Testis (tissue), 3 donors: ENCODE results near the gene SGSM2. TPM values are rescaled to one million over a fixed set of nuclear protein-coding genes. Genes with fewer than 3 reads are reported as not detected.
"Not testable (repeated sequence)": the region's sequence is repeated elsewhere in the genome, so short reads cannot be mapped to it uniquely, and the experiment has no call there.

ENCODE experiments used
- DNase-seq: peaks from one replicate; pipeline ENCODE4 v3.0.0-alpha.2; 2019
- H3K27ac ChIP-seq, 2 donors: fragments of 200-600 bp; sonication (generic); one replicate each; pipeline ENCODE4 v1.5.1; 2019
- H3K27me3 ChIP-seq: fragments of 200-600 bp; sonication (generic); one replicate; pipeline ENCODE4 v1.5.1; 2019
- H3K36me3 ChIP-seq: fragments of 200-600 bp; sonication (generic); one replicate; pipeline ENCODE4 v1.5.1; 2017; ENCODE audit warnings: low read depth; ENCODE audit errors: missing control alignments
- H3K4me1 ChIP-seq: fragments of 200-600 bp; sonication (generic); one replicate; pipeline ENCODE4 v1.5.1; 2019
- H3K4me3 ChIP-seq, 2 donors: fragments of 200-600 bp; sonication (generic); one replicate each; pipeline ENCODE4 v1.5.1; 2017 to 2019
- H3K9me3 ChIP-seq: fragments of 200-600 bp; sonication (generic); one replicate; pipeline ENCODE4 v1.5.1; 2017
- POLR2A ChIP-seq: fragments of 450-650 bp; IDR thresholded peaks from one replicate; pipeline ENCODE4 v1.6.1; 2017; ENCODE audit warnings: antibody characterized with exemption, mild to moderate bottlenecking, moderate library complexity
- WGBS, 2 donors: methylation state at CpG; one replicate each; pipeline ENCODE4 v1.1.5; 2018; 5-methylcytosine and 5-hydroxymethylcytosine counted together
- intact Hi-C: fragments of 100-400 bp; cut with DNase I; formaldehyde crosslinking; loops from one replicate; pipeline ENCODE4 v1.15.1; 2023; ENCODE audit warnings: low total_unique reads
- polyA plus RNA-seq: library from polyadenylated mRNA; stranded (reverse); fragments of 350-450 nt; fragmentation: Illumina TruSeq; extraction: RNeasy Lipid Tissue Mini Kit (QIAGEN cat#74804); gene quantifications from one replicate; pipeline ENCODE4 v1.2.3, GENCODE V29; 2014; ENCODE audit warnings: low read depth, low replicate concordance; ENCODE audit not compliant: insufficient read depth
- total RNA-seq, 2 donors: library from RNA; depleted of rRNA; stranded (reverse); fragments of >200 nt; gene quantifications; one replicate each; pipeline ENCODE4 v1.2.3, GENCODE V29; 2016
- TF ChIP-seq, protein P1 (sequence below), 3 experiments: fragments of 450-650 bp in 2 of 3; fragments of 200-600 bp in 1 of 3; sonication (generic) in 1 of 3; IDR thresholded peaks; one replicate each; pipeline ENCODE4 v1.5.1; 2016 to 2019; ENCODE audit warnings: antibody characterized with exemption in 3 of 3, mild to moderate bottlenecking in 2 of 3, moderate library complexity in 1 of 3

The SGSM2 gene
- total and polyA plus RNA-seq, 3 donors from 2014 or later, result 54.1 to 88.9 (median 80.5) TPM

DNA sequence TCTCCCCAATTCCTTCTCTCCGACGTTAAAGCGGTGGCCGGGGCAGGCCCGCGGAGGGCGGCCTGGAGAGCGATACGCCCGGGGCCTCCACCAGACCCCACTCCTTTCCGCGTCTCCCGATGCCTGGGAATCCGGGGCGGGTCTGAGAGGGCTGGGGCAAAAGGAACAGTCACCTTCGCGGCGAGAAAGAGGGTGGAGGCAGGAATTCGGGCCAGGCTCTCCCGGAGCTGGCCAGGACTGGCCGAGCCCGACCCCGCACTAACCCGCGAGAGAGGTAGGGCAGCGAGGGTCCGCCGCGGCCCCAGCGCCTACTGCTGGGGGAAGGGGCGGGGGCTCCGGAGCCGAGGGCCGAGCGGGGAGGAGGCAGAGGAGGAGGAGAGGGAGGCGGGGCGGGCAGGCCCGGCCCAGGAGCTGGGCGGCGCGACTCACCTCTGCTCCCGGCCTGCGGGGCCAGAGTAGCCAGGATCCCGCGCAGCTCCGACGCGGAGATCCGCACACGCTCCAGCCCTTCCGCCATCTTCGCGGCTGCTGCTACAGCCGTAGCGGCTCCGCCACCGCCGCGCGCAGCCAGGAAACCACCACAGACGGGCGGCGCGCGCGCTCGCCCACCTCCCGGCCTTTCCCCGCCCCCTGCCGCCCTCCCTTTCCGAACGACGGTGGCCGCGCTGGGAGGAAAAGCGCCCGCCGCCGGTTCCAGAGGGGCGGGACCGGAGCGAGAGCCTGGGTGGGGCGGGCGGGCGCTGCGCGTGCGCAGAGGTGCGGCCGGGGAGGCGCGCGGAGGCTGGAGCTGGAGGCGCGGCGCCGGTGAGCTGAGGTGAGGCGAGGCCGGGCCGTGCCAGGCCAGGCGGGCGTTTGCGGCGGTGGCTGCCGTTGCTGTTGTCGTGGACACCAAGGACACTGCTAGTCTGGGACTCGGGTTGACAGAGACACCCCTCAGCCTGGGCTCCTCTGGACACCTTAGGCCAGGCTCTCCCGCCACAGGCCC, 33.8 kb upstream of the SGSM2 start, which contains the start of the genes SMG6 and SRR:
Gene SMG6 (minus strand): TSS at position 582 of the 985 bp plus-strand sequence. CDS start 65 bp downstream, at position 517.
Gene SRR (plus strand): TSS at position 747 of the 985 bp plus-strand sequence. CDS start 11,611 bp downstream, outside the sequence.
- WGBS, 2 donors, result 0% methylated on average over 14 to 93 of the region's 108 CpGs
- intact Hi-C loops, result no loop called here
- Histone ChIP-seq H3K9me3 (no peaks in the 10 kb centered on the region), H3K27me3 (no peaks in the 10 kb centered on the region), H3K4me1 (peaks cover 8% of the 10 kb centered on the region), H3K36me3 (no peaks in the 10 kb centered on the region), H3K4me3 (peak within 1 kb of the TSS; percentile 90 to 95), H3K27ac (peak within 1 kb of the TSS; percentile 91 to 93)
- TF ChIP-seq POLR2A, result no peak
- TF ChIP-seq, protein P1, sequence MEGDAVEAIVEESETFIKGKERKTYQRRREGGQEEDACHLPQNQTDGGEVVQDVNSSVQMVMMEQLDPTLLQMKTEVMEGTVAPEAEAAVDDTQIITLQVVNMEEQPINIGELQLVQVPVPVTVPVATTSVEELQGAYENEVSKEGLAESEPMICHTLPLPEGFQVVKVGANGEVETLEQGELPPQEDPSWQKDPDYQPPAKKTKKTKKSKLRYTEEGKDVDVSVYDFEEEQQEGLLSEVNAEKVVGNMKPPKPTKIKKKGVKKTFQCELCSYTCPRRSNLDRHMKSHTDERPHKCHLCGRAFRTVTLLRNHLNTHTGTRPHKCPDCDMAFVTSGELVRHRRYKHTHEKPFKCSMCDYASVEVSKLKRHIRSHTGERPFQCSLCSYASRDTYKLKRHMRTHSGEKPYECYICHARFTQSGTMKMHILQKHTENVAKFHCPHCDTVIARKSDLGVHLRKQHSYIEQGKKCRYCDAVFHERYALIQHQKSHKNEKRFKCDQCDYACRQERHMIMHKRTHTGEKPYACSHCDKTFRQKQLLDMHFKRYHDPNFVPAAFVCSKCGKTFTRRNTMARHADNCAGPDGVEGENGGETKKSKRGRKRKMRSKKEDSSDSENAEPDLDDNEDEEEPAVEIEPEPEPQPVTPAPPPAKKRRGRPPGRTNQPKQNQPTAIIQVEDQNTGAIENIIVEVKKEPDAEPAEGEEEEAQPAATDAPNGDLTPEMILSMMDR (IDR thresholded peaks at IDR 0.05), result no peak
- peak; percentile 92 for DNase-seq

DNA sequence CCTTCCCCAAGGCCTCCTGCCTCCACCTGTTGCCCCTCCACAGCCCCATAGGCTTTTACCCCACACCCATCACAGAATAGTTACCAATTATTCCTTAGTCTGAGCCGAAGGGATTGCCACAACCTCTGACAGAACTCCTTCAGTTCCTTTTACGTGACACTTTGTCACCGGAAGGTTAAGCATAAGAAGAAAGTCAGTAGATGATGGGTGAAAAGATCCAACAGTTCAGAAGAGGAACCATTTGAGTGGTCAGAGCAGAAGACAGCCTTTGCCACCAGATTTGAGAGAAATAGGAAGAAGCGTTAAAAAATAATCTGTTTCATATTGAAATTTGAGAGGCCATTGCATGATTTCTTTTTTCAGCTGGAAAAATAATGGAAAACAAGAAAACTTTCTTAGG, 32.4 kb upstream of the SGSM2 start:
- peaks cover 8% of the 10 kb centered on the region for H3K4me1 ChIP-seq
- no peak for DNase-seq
- WGBS, 2 donors, result 80 to 86% methylated on average over 4 of the region's 4 CpGs
- H3K4me3 ChIP-seq, result no peak overlapping the region
- intact Hi-C loops, result no loop called here
- no peaks in the 10 kb centered on the region for H3K27me3 ChIP-seq
- H3K36me3 ChIP-seq, result no peaks in the 10 kb centered on the region
- no peaks in the 10 kb centered on the region for H3K9me3 ChIP-seq
- H3K27ac ChIP-seq, result no peak overlapping the region
- no peak for TF ChIP-seq POLR2A
- TF ChIP-seq, protein P1 (IDR thresholded peaks at IDR 0.05), result no peak

DNA sequence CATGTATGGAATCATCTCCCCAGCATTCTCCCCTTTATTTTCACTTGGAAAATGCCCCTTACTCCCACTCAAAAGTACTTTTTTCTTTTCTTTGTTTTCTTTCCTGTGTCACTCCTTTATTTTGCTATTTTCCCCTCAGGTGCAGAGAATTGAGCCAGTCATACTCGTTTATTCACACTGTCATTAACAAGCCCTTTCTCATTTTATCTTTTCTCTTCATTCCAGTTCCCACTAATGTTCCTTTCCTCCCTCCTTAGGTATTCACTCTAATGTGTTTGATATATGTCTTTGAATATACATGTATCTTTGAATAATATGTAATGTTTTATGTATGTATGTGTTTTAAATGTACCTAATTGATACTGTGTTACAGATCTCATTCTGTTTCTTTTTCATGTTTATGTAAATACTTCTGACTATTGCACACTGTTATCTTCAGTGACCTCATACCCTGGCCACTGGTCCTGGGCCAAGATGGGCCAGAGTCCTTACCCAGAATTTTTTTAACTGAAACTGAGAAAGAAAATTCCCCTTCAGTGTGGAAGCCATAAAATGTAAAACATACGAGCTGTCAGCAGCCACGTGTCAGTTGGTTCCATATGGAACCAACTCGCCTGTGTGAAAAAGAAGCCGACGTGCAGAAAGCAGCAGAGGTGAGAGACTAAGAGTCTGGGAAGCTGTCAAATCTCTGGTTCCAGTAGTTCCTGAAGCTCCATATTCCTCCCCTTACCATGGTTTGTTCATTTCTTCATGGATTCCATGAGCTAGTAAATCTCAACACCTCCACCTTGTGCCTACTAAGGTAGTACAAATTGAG, 27.8 kb upstream of the SGSM2 start:
- intact Hi-C loops, result no loop called here
- WGBS, 2 donors, result 59 to 65% methylated on average over 6 of the region's 6 CpGs
- no peak overlapping the region for H3K27ac ChIP-seq

DNA sequence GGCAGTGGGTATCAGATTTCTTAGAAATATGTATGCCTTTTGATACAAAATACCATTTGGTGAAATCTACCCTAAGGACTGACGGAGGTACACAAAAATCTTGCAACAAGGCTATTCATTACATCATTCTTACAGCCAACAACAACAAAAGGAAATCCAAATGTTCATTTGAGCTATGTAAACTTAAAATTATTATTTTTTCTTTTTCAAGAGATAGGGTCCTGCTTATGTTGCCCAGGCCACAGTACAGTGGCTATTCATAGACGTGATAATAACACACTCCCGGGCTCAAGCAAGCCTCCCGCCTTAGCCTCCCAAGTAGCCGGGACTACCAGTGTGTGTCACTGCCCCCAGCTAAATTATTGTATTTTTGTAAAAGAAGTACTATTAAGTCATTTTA, 24.6 kb upstream of the SGSM2 start:
- H3K4me3 ChIP-seq, result no peak overlapping the region
- intact Hi-C loops, result no loop called here
- 68 to 76% methylated on average over 5 of the region's 5 CpGs for WGBS, 2 donors
- DNase-seq, result no peak
- H3K9me3 ChIP-seq, result no peaks in the 10 kb centered on the region
- no peak overlapping the region for H3K27ac ChIP-seq
- H3K36me3 ChIP-seq, result no peaks in the 10 kb centered on the region
- H3K4me1 ChIP-seq, result no peaks in the 10 kb centered on the region
- no peaks in the 10 kb centered on the region for H3K27me3 ChIP-seq
- TF ChIP-seq, protein P1 (IDR thresholded peaks at IDR 0.05), result no peak
- no peak for TF ChIP-seq POLR2A

More for the DNA sequence above, 27.8 kb upstream of the SGSM2 start:
- no peaks in the 10 kb centered on the region for H3K4me1 ChIP-seq
- H3K4me3 ChIP-seq, result no peak overlapping the region
- no peaks in the 10 kb centered on the region for H3K9me3 ChIP-seq
- no peak for DNase-seq
- H3K27me3 ChIP-seq, result no peaks in the 10 kb centered on the region
- H3K36me3 ChIP-seq, result no peaks in the 10 kb centered on the region
- TF ChIP-seq, protein P1 (IDR thresholded peaks at IDR 0.05), result no peak
- no peak for TF ChIP-seq POLR2A

DNA sequence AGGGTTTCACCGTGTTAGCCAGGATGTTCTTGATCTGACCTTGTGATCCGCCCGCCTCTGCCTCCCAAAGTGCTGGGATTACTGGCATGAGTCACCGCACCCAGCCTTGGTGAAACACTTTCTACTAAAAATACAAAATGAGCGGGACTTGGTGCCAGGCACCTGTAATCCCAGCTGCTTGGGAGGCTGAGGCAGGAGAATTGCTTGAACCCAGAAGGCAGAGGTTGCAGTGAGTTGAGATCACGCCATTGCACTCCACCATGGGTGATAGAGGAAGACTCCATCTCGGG, 20.4 kb upstream of the SGSM2 start:
- WGBS, 2 donors, result 64 to 66% methylated on average over 7 of the region's 7 CpGs
- H3K4me3 ChIP-seq, H3K27ac ChIP-seq, H3K9me3 ChIP-seq, H3K4me1 ChIP-seq, H3K36me3 ChIP-seq, H3K27me3 ChIP-seq, DNase-seq, intact Hi-C loops: not testable (repeated sequence)
